GM12878 (cell line): Measurements from ENCODE around the gene SPDYA. TPM values are rescaled to one million over a fixed set of nuclear protein-coding genes. Genes with fewer than 3 reads are reported as not detected.

ENCODE experiments used
- ATAC-seq: fragments of 200-7000 bp; cut with Tn5 transposase; 3 replicates; pipeline ENCODE4 v1.9.1; 2020; ENCODE audit warnings: mild to moderate bottlenecking, moderate library complexity
- BruUV-seq: library from RNA; stranded (reverse); fragments of 400-500 nt; replicated peaks from 2 replicates; lab custom pipeline; 2021; lab: Mats Ljungman, UMichigan
- CTCF ChIA-PET: fragments of 300-600 bp; sonication (Branson Sonifier 250); formaldehyde crosslinking; extraction: SDS; loops from one replicate; lab custom pipeline; 2021; ENCODE audit warnings: inconsistent platforms; lab: Yijun Ruan, JAX
- POLR2A ChIA-PET: fragments of 350-600 bp; formaldehyde crosslinking; extraction: SDS; loops from one replicate; lab custom pipeline; 2021; ENCODE audit warnings: inconsistent platforms; lab: Charles Lee
- RAD21 ChIA-PET: fragments of 300-600 bp; sonication (Branson Sonifier 250); formaldehyde crosslinking; loops from one replicate; lab custom pipeline; 2023; ENCODE audit warnings: antibody characterized with exemption; ENCODE audit not compliant: unreplicated experiment; lab: Charles Lee
- SMC1A ChIA-PET: fragments of 300-600 bp; sonication (Branson Sonifier 250); formaldehyde crosslinking; loops from one replicate; lab custom pipeline; 2023; ENCODE audit not compliant: unreplicated experiment, uncharacterized antibody; lab: Charles Lee
- DNase-seq: peaks from one replicate; pipeline ENCODE4 v3.0.0-alpha.2; 2011; ENCODE audit warnings: low read depth, low spot score
- FAIRE-seq: peaks from 3 replicates; lab custom pipeline; 2011; peaks lifted over from hg19 to GRCh38; lab: Jason Lieb, UNC
- H2AFZ ChIP-seq: 2 replicates; pipeline ENCODE4 v1.6.0; 2011; ENCODE audit warnings: low read depth, low read length, control low read depth; ENCODE audit not compliant: control insufficient read depth
- H3K27ac ChIP-seq: 2 replicates; pipeline ENCODE4 v1.5.1; 2011; ENCODE audit warnings: control low read depth; ENCODE audit not compliant: control insufficient read depth, insufficient read depth
- H3K27me3 ChIP-seq, 2 experiments: replicated peaks in 1 of 2; 2 replicates each; pipeline versions ENCODE4 v1.6.0 to v1.6.1; 2011; ENCODE audit warnings: low read length in 1 of 2; ENCODE audit not compliant: control insufficient read depth in 2 of 2, insufficient read depth in 2 of 2
- H3K36me3 ChIP-seq, 2 experiments: 2 replicates each; pipeline ENCODE4 v1.5.1; 2011; ENCODE audit warnings: low read length in 1 of 2; ENCODE audit not compliant: control insufficient read depth in 2 of 2, insufficient read depth in 2 of 2
- H3K4me1 ChIP-seq: 2 replicates; pipeline ENCODE4 v1.6.1; 2011; ENCODE audit warnings: mild to moderate bottlenecking, low read length, moderate library complexity, mixed read lengths; ENCODE audit not compliant: control insufficient read depth, insufficient read depth
- H3K4me2 ChIP-seq: 2 replicates; pipeline ENCODE4 v1.6.0; 2011; ENCODE audit warnings: control low read depth; ENCODE audit not compliant: control insufficient read depth, insufficient read depth
- H3K4me3 ChIP-seq: fragments of 200-600 bp; sonication (generic); 2 replicates; pipeline ENCODE4 v1.5.1; 2016
- H3K79me2 ChIP-seq: 2 replicates; pipeline ENCODE4 v1.6.0; 2011; ENCODE audit warnings: low read length; ENCODE audit not compliant: control insufficient read depth, insufficient read depth
- H3K9ac ChIP-seq: 2 replicates; pipeline ENCODE4 v1.8.0; 2011; ENCODE audit warnings: low read length, control low read depth, mixed read lengths; ENCODE audit not compliant: control insufficient read depth, insufficient read depth
- H3K9me3 ChIP-seq: replicated peaks from 3 replicates; pipeline ENCODE4 v1.5.1; 2011; ENCODE audit warnings: mild to moderate bottlenecking, low read length; ENCODE audit not compliant: control insufficient read depth, insufficient read depth
- H4K20me1 ChIP-seq: 2 replicates; pipeline ENCODE4 v1.6.0; 2011; ENCODE audit not compliant: control insufficient read depth, insufficient read depth
- BHLHE40 ChIP-seq, 2 experiments: fragments of 450-650 bp in 1 of 2; IDR thresholded peaks; 2 replicates each; pipeline ENCODE4 v1.6.1; 2011 to 2017; ENCODE audit warnings: low read depth in 2 of 2, borderline replicate concordance in 1 of 2, improper control_type of control experiment in 1 of 2, low read length in 1 of 2, mild to moderate bottlenecking in 1 of 2
- CBX3 ChIP-seq: fragments of 200-600 bp; sonication (generic); IDR thresholded peaks from 2 replicates; pipeline ENCODE4 v1.6.1; 2016; ENCODE audit warnings: low read depth, borderline replicate concordance
- CHD1 ChIP-seq: IDR thresholded peaks from 2 replicates; pipeline ENCODE4 v1.6.1; 2012; ENCODE audit warnings: low read depth, low read length, improper control_type of control experiment
- IKZF1 ChIP-seq: fragments of 450-650 bp; conservative IDR thresholded peaks from 2 replicates; pipeline ENCODE4 v1.6.1; 2017; ENCODE audit warnings: antibody characterized with exemption, mild to moderate bottlenecking
- MTA2 ChIP-seq: fragments of 450-650 bp; IDR thresholded peaks from 2 replicates; pipeline ENCODE4 v1.6.1; 2016; ENCODE audit warnings: low read depth, mild to moderate bottlenecking, moderate library complexity
- MYC ChIP-seq: IDR thresholded peaks from 2 replicates; pipeline ENCODE4 v1.6.1; 2011; ENCODE audit warnings: mild to moderate bottlenecking, low read length, moderate library complexity, inconsistent platforms; ENCODE audit not compliant: insufficient read depth, insufficient replicate concordance, insufficient read length, severe bottlenecking
- NRF1 ChIP-seq: conservative IDR thresholded peaks from 2 replicates; pipeline ENCODE4 v1.6.1; 2011; ENCODE audit warnings: mild to moderate bottlenecking, low read depth, low read length, improper control_type of control experiment
- RELA ChIP-seq: fragments of 450-650 bp; IDR thresholded peaks from 2 replicates; pipeline ENCODE4 v1.8.0; 2014; ENCODE audit warnings: borderline replicate concordance; ENCODE audit not compliant: partially characterized antibody
- SREBF1 ChIP-seq: IDR thresholded peaks from 2 replicates; pipeline ENCODE4 v1.6.1; 2012; ENCODE audit warnings: mild to moderate bottlenecking, low read length
- SREBF2 ChIP-seq: IDR thresholded peaks from 2 replicates; pipeline ENCODE4 v1.6.1; 2012; ENCODE audit warnings: mild to moderate bottlenecking, low read length
- ZNF274 ChIP-seq: IDR thresholded peaks from one replicate; pipeline ENCODE4 v1.8.0; 2011; ENCODE audit not compliant: insufficient read length, insufficient read depth
- in situ Hi-C: fragments of 300-500 bp; cut with MboI; formaldehyde crosslinking; loops from 9 replicates; pipeline ENCODE4 v1.14.3; 2018; ENCODE audit warnings: mixed read lengths
- intact Hi-C: fragments of 100-400 bp; cut with micrococcal nuclease; formaldehyde crosslinking; loops from one replicate; pipeline ENCODE4 v1.14.2; 2022; ENCODE audit not compliant: unreplicated experiment
- polyA plus RNA-seq, 11 experiments: library from polyadenylated mRNA; depleted of rRNA in 4 of 11; unstranded in 6 of 11; stranded (reverse) in 5 of 11; fragments of >200 nt; fragmentation: Nextera tagmentation in 4 of 11; fragmentation: Illumina TruSeq in 1 of 11; extraction: Ambion mirVana in 4 of 11; extraction: Trizol in 1 of 11; gene quantifications; 1 replicate in 1 of 11; 2 replicates in 10 of 11; pipeline versions ENCODE4 v1.2.1 to v1.2.3, GENCODE V29; 2011 to 2016; ENCODE audit warnings: inconsistent platforms in 2 of 11, missing spikeins in 2 of 11, low read depth in 1 of 11
- total RNA-seq, 4 experiments: library from RNA; depleted of rRNA in 3 of 4; stranded (reverse); fragments of >200 nt in 3 of 4; fragmentation: Illumina TruSeq in 1 of 4; extraction: Trizol in 1 of 4; gene quantifications; 2 replicates each; pipeline versions ENCODE4 v1.2.1 to v1.2.3, GENCODE V29; 2013 to 2021
- TF ChIP-seq, protein P1 (sequence below): IDR thresholded peaks from 2 replicates; pipeline ENCODE4 v1.6.1; 2012; ENCODE audit warnings: mild to moderate bottlenecking, low read depth, low read length
- TF ChIP-seq, protein P2 (sequence below): IDR thresholded peaks from 2 replicates; pipeline ENCODE4 v1.6.1; 2011; ENCODE audit warnings: mild to moderate bottlenecking, low read depth, low read length, moderate library complexity; ENCODE audit not compliant: insufficient replicate concordance

SPDYA gene
- total and polyA plus RNA-seq, 10 of the 15 experiments (the other 5 are each of a cell fraction or from before 2014, with no cell fraction given), result 0.12 to 2.4 (median 0.50) TPM

DNA sequence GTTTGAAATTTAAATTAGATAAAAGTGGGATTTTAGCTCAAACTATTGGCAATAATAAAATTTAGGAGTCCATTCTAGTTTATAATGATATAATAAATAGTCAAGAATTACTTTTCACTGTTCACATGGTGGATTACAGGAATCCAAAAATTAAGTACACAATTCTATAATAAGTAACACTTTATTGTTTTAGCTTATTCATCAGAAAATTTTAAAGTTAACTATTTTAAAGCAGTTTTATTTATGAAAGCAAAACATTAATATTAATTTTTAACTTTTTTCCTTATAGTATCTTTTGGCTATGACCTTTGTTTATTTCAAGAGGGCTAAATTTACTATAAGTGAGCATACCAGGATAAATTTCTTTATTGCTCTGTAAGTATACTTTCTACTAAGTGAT is 11.4 kb downstream of the SPDYA start:
- Histone ChIP-seq H3K79me2 (no peaks in the 10 kb centered on the region), H2AFZ (no peak overlapping the region), H3K9ac (no peak overlapping the region), H3K4me1 (no peaks in the 10 kb centered on the region), H3K27ac (no peak overlapping the region), H3K9me3 (no peaks in the 10 kb centered on the region), H4K20me1 (no peaks in the 10 kb centered on the region), H3K36me3 (no peaks in the 10 kb centered on the region), H3K4me2 (no peak overlapping the region), H3K27me3 (no peaks in the 10 kb centered on the region), H3K4me3 (no peak overlapping the region)
- TF ChIP-seq CHD1 (no peak), ZNF274 (no peak), MTA2 (no peak), MYC (no peak), NRF1 (no peak), IKZF1 (no peak), BHLHE40 (IDR thresholded peaks at IDR 0.05; ENCODE audit: borderline replicate concordance in 1 of 2, low read depth in 2 of 2, low read length in 1 of 2) (no peak), RELA (no peak), CBX3 (no peak), SREBF2 (no peak), SREBF1 (no peak)
- TF ChIP-seq, protein P1, sequence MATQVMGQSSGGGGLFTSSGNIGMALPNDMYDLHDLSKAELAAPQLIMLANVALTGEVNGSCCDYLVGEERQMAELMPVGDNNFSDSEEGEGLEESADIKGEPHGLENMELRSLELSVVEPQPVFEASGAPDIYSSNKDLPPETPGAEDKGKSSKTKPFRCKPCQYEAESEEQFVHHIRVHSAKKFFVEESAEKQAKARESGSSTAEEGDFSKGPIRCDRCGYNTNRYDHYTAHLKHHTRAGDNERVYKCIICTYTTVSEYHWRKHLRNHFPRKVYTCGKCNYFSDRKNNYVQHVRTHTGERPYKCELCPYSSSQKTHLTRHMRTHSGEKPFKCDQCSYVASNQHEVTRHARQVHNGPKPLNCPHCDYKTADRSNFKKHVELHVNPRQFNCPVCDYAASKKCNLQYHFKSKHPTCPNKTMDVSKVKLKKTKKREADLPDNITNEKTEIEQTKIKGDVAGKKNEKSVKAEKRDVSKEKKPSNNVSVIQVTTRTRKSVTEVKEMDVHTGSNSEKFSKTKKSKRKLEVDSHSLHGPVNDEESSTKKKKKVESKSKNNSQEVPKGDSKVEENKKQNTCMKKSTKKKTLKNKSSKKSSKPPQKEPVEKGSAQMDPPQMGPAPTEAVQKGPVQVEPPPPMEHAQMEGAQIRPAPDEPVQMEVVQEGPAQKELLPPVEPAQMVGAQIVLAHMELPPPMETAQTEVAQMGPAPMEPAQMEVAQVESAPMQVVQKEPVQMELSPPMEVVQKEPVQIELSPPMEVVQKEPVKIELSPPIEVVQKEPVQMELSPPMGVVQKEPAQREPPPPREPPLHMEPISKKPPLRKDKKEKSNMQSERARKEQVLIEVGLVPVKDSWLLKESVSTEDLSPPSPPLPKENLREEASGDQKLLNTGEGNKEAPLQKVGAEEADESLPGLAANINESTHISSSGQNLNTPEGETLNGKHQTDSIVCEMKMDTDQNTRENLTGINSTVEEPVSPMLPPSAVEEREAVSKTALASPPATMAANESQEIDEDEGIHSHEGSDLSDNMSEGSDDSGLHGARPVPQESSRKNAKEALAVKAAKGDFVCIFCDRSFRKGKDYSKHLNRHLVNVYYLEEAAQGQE, result no peak
- TF ChIP-seq, protein P2, sequence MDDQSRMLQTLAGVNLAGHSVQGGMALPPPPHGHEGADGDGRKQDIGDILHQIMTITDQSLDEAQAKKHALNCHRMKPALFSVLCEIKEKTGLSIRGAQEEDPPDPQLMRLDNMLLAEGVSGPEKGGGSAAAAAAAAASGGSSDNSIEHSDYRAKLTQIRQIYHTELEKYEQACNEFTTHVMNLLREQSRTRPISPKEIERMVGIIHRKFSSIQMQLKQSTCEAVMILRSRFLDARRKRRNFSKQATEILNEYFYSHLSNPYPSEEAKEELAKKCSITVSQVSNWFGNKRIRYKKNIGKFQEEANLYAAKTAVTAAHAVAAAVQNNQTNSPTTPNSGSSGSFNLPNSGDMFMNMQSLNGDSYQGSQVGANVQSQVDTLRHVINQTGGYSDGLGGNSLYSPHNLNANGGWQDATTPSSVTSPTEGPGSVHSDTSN, result no peak
- SMC1A ChIA-PET, result interaction anchor here (1.0 kb wide), 2 partner anchors 25 to 228 kb away, joined by 3 read pairs; no protein-coding TSS in a partner anchor
- intact Hi-C loops, result loop anchor here (5.0 kb wide), 2 partner anchors 130 to 375 kb away; no protein-coding TSS in a partner anchor
- CTCF ChIA-PET, result interaction anchor here (0.6 to 3.7 kb wide), 8 partner anchors 9 to 487 kb away, joined by 3 to 24 read pairs (median 4); no protein-coding TSS in a partner anchor
- FAIRE-seq (no peak), ATAC-seq (no peak), DNase-seq (no peak)
- POLR2A ChIA-PET, result no interaction called here
- RAD21 ChIA-PET, result interaction anchor here (0.6 kb wide), 1 partner anchor 42 kb away, joined by 5 read pairs; no protein-coding TSS in a partner anchor
- no TSS peak for BruUV-seq
- in situ Hi-C loops, result loop anchor here (5.0 kb wide), 1 partner anchor 375 kb away; no protein-coding TSS in a partner anchor
